Right lung (tissue), 5 donors: ENCODE data around the gene INTS3. TPM values are rescaled to one million over a fixed set of nuclear protein-coding genes. Genes with fewer than 3 reads are reported as not detected.
"Not testable (repeated sequence)": the region's sequence is repeated elsewhere in the genome, so short reads cannot be mapped to it uniquely, and the experiment has no call there.

ENCODE experiments used
- DNase-seq, 2 donors: peaks; one replicate each; pipeline ENCODE4 v3.0.0-alpha.2; 2013
- polyA plus RNA-seq, 5 donors: library from polyadenylated mRNA; unstranded; fragments of 120-200 nt; gene quantifications; one replicate each; pipeline versions ENCODE4 v1.2.1 to v1.2.3, GENCODE V29; 2013; ENCODE audit warnings: inconsistent platforms in 1 of 5, low replicate concordance in 1 of 5; ENCODE audit not compliant: insufficient read length in 5 of 5, insufficient read depth in 1 of 5

INTS3 gene
- polyA plus RNA-seq, 5 donors: 98.2 to 130 (median 104) TPM

DNA sequence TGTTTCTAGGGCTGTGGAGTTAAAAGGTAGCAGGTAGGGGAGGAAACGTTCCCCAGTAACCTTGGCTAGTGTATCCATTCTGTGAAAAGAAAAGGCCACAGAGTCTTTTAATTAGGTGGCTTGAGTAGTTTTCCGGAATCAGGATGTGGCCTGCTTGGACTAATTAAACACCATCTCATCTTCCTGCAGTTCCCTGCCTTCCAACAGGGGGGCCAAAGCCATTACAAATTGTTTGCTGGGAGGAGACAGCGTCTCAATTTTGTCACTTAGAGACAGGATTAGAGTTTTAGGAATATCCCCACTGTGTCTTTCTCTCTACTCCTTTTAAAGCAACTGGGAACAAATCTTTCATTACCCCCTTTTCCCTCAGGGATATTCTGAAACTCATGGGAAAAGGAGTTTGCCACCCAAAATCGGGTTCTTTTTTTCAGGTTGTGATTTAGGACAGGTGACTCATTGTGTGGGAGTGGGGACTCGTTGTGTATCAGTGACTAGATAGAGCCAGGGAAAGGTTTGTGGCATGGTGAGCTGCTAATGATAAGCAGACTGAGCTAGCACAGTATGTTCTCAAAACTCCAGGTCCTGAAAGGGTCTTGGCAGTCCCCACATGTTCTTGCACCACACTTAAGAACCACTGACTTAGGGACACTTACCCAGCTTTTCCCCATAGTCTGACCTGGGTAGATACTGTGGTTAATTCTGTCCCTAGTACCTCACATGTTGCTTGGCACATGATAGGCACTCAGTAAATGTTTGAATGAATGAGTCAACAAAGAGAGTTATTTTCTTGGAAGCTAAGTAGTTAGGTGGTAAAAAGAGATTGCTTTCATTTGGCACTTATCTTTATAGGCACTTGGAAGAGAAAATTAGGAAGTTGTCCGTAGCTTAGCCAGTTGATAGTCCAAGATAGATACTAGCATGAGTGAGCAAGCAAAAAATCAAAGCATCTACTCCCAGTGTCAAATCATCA lies 22.5 kb downstream of the INTS3 start:
- no peak for DNase-seq

DNA sequence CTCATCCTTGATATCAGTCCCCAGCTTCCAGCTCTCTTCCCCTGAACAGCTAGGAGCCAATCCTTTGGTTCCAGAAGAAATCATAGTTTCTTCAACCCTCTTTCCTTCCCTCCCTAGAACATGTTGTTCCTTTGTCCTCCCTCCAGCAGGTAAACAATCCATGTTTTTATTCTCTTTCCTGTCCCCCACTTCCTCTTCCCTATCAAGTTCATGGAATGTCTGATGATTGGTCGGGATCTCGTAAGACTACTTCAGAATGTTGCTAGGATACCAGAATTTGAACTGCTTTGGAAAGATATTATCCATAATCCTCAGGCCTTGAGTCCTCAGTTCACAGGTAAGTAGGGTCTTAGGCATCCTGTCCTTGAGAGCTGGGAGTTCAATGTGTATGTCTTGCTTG lies 24.2 kb downstream of the INTS3 start:
- DNase-seq: no peak

DNA sequence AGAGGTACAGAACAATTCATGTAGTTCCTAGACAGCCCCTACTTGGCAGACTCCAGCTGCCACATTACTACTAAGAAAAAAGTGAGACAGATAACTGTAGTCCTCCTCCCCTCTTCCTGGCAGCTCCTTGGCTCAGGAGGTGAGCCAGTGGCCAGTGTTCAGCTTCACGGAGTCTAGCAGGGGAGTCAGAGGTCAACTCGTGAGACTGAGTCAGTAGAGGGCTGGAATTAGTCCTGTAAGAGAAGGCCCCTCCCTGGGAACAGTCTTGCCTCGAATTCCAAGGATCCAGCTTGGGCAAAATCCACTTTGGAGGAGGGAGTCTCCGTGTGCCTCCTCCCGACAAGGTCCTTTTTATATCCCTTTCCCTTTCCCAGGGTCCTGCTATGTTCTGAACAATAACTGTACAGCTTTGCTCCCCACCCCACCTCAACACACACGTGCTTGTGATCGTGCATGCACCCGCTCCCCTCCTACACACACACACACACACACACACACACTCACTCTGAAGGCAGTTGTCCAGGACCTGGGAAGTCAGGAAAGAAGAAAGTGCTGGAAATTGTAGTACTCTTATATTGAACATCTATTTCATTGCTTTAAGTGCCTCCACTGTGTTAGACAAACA lies 24.8 kb downstream of the INTS3 start:
- DNase-seq: no peak

GRCh38 chr1:153754266-153754665 lies 26.4 kb downstream of the INTS3 start:
- no peak for DNase-seq

GRCh38 chr1:153760440-153760839 lies 32.6 kb downstream of the INTS3 start:
- no peak for DNase-seq

DNA sequence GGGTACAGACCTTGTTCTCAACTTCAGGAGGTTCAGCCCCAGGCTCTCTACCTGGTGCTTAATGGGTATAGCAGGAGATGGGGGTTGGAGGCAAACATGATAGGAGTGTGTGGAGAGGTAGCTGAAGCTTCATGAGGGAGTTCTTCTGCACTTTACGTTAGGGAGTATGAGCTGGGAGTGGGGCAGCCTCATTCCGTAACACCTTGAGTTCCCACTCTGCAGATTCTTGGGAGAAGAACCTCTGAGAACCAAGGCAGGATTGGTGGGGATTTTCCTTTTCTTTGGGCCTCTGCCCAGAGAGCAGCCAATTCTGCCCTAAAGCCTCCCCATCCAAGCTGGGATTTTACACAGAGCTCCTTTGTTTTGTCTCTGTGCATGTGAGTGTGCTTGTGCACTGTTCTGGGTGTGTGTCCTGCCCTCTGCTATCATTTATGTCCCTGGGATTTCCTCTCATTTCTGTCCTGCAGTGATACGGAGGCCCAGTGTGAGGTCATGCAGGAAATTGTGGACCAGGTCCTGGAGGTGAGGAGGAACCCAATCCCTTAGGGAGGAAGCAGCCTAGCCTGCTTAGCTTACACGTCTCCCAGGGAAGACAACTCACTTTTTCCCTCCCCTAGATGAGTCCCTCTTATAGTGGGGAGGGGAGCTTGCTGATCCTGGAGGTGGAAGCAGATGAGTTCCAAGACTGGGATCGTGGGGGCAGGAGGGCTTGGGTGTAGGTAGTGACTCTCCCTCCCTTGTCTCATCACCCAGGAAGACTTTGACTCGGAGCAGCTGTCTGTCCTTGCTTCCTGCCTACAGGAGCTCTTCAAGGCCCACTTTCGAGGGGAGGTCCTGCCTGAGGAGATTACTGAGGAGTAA lies 35.7 kb downstream of the INTS3 start:
- no peak for DNase-seq

GRCh38 chr1:153764310-153764709 lies 36.5 kb downstream of the INTS3 start:
- no peak for DNase-seq

- not testable (repeated sequence) for DNase-seq
Measured at GRCh38 chr1:153766663-153767062, 38.8 kb downstream of the INTS3 start.

DNA sequence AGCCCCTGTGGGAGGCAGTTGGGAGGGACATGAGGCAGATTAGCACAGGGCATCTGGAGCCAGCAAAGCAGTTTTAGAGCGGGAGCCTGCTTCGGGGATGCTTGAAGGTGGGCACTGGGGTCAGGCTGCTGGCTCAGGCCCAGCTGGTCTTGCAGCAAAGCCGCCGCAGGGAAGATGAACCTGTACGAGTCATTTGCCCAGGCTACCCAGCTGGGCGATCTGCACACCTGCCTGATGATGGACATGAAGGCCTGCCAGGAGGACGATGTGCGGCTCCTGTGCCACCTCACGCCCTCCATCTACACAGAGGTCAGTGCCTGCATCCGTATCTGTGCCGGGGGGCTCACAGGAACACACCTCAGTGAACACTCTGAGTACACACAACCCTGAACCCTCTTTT lies 39.7 kb downstream of the INTS3 start:
- no peak for DNase-seq

DNA sequence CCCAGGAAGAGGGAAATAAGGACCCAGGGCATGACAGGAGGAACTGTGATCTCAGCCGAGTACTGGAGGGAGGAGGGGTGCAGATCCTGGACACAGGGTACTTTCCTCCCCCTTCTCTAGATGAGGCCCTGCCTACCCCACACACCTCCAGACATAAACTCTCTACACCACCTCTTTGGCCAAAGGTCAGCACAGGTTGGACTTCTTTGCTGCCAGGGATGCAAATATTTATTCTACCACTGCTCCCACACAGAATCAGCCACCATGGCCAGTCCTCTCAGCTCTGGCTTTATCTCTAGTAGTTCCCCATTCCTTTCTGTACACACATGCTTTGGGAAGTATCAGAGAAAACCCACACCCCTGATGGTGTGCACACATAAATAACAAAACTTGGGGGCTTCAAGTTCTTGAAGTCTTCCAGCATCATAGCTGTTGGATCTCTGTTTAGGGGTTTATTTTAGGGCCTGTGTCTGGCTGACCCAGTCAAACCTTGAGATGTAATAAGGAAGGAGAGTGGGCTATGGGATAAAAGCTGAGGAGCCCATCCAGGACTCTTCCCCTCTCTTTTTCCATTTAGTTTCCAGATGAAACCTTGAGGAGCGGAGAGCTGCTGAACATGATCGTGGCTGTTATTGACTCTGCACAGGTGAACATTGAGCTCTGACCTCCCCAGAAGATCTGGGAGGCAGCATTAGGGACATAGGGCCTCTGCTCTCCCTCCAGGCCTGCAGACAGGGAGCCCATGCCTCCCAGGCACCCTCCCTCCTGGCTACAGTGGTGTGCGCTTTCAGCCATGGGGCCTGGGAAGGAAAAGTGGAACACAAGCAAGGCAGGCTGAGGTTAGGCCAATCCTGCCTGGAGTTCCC lies 40.7 kb downstream of the INTS3 start:
- no peak for DNase-seq

DNA sequence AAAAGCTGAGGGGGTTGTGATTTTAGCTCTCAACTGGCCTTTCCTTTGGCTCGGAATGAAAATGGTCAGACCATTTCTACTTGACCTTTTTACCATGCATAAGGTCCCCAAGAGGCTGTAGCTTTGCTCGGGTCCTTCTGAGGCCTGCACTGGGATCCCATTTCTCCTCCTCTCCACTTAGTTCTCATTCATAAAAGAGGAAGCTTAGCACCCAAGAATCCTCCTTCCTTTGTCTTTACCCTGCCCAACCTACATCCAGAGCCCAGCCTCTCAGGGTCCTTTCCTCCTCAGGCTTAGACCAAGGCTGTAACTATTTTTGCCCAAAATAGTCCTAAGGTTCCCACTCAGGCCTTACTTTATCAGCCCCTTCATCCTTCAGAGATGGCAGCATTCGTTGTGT lies 41.4 kb downstream of the INTS3 start:
- DNase-seq: no peak

DNA sequence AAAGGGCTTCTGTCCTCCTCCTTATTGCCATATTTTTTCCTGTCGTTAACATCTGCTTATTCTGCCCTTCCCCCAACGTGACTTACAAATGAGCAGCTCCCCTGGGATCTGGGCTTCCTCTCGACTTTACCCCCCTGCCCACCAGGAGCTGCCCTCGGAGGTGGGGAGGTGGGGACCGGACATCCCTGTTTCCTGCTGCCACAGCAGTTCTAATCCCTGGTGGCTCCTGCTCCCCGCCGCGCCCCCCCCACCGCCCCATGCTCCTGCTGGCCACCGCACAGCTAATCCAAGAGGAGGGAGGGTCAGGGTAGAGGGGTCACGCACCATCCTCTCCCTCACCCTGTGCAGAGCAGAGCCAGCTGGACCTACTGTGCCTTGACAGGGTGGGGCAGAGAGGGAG lies 42.9 kb downstream of the INTS3 start:
- no peak for DNase-seq

DNA sequence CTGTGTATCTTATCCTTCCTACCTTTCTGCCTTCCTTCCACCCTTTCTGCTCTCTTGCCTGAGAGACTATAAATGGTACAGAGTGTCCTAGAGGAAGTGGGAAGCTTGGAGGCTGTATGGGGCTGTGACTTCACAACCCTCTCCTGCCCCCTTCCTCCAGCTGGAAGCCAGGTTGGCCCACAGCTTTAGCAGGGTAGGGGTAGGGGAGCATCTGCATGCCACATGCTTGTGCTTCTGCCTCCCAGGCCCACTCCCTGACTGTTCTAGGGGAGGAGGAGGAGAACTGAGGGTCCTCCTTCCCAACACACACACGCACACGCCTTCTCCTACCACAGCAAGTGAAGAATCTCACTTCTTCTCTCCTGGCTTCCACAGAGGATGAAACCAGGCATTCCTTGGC lies 43.4 kb downstream of the INTS3 start:
- DNase-seq: no peak

DNA sequence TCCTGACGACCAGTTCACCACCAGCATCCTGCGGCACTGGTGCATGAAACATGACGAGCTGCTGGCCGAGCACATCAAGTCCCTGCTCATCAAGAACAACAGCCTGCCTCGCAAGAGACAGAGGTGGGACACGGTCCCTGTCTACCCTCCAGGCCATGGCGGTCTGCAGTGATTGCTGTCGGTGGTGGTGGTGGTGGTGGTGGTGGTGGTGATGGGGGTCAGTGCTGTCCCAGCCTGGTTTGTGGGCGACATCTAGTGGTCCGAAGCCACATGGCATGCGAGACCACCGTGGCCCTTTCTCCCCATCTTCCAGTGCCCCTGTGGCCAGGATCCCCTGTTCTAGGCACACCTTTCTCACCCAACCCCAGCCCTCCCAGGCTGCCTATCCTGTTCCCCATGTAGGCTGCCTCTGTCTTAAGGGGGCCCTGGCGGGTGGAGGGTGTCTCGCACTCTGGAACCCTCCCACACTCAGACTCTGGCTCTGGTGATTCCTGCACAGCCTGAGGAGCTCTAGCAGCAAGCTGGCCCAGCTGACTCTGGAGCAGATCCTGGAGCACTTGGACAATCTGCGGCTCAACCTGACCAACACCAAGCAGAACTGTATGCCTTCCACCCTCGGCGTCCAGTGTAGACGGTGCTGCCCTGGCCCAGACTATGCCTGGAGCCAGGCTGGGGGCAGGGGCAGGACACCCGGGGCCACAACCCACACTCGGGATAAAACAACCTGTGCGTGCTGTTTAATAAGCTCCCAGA lies 44.2 kb downstream of the INTS3 start:
- DNase-seq: no peak

- no peak for DNase-seq
Measured at GRCh38 chr1:153773096-153773921, 45.5 kb downstream of the INTS3 start.

DNA sequence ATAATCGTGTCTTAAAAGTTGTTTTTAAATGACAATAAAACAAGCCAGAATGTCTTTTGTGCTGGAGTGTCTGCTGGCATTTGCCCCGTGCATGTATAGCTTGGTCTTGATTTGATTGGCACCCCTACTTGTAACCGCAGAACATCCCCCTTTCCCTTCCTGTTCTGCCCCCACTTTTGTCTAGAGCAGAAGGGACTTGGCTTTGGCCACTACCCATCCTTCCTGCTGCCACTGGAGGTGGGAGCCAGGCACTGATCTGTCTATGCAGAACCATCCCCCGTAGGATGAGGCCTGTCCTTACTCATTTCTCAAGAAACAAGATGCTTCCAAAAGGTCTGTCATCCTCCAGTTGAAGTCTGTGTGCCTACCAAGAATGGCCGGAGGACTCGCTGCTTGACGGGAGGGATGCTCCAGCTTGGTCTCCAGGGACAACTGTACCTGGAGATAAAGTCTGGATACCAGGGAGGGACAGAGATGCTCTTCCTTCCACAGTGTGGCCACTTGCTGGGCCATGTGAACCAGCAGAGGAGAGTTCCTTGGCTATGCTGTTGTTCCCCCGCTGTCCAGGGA lies 46.3 kb downstream of the INTS3 start:
- DNase-seq: no peak

GRCh38 chr1:153774780-153775457 lies 47.1 kb downstream of the INTS3 start, which contains the start of gene SLC27A3:
SLC27A3 (plus strand) TSS chr1:153775407; CDS start chr1:153775498, 91 bp downstream.
- peak; percentile 80 to 81 for DNase-seq
